Keratinocyte (primary cell): Measurements from ENCODE around the gene UMODL1.

Source experiments
- EZH2 ChIP-seq: IDR thresholded peaks from one replicate; pipeline ENCODE4 v1.6.1; 2012; ENCODE audit warnings: inconsistent platforms, mild to moderate bottlenecking, low read length, moderate library complexity
- TF ChIP-seq, protein P1 (sequence below), 3 experiments: IDR thresholded peaks in 1 of 3; conservative IDR thresholded peaks in 1 of 3; optimal IDR thresholded peaks in 1 of 3; 2 replicates in 2 of 3; 3 replicates in 1 of 3; pipeline versions ENCODE3 to v1.5.1; 2011; ENCODE audit warnings: low read length in 3 of 3, mild to moderate bottlenecking in 3 of 3, moderate library complexity in 2 of 3, control low read depth in 1 of 3, inconsistent platforms in 1 of 3; ENCODE audit not compliant: insufficient read depth in 2 of 3; ENCODE audit errors: extremely low read depth in 1 of 3

DNA sequence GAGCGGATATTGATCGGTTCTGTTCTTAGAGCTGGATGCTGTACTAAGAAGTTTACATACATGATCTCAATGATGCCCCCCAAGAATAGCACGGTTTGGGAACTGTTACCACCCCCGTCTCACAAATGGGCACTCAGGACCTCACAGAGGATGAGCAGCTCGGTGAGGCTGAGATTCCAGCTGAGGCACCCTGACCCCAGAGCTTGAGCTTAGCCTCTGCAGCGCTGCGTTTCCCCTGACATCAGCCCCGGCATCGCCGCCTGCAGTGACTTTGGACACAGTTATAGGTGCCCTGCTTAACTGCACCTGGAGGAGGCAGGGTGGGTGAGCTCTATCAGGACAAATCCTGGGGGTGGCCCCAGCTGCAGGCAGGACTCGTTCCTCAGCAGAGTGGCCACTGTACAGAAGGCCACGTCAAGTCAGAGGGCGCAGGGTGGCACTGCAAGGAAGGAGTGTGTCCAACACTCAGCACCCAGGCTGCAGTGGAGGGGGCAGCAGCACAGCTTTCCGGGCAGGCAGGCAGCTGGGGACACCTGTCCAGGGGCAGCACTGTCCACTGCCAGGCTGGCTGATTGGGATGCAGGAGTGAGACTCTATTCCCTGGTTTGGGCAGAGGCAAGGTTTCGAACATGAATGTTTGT, 82.0 kb downstream of the UMODL1 start:
- TF ChIP-seq, protein P1, sequence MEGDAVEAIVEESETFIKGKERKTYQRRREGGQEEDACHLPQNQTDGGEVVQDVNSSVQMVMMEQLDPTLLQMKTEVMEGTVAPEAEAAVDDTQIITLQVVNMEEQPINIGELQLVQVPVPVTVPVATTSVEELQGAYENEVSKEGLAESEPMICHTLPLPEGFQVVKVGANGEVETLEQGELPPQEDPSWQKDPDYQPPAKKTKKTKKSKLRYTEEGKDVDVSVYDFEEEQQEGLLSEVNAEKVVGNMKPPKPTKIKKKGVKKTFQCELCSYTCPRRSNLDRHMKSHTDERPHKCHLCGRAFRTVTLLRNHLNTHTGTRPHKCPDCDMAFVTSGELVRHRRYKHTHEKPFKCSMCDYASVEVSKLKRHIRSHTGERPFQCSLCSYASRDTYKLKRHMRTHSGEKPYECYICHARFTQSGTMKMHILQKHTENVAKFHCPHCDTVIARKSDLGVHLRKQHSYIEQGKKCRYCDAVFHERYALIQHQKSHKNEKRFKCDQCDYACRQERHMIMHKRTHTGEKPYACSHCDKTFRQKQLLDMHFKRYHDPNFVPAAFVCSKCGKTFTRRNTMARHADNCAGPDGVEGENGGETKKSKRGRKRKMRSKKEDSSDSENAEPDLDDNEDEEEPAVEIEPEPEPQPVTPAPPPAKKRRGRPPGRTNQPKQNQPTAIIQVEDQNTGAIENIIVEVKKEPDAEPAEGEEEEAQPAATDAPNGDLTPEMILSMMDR (optimal IDR thresholded peaks at IDR 0.05 in 1 of 3, IDR thresholded peaks at IDR 0.05 in 1 of 3, conservative IDR thresholded peaks at IDR 0.05 in 1 of 3; ENCODE audit: extremely low read depth in 1 of 3, insufficient read depth in 2 of 3, low read length in 3 of 3), result no peak
- TF ChIP-seq EZH2, result no peak
